ENCODE results near the gene TUBGCP6. TPM values are rescaled to one million over a fixed set of nuclear protein-coding genes. Genes with fewer than 3 reads are reported as not detected.

Gene TUBGCP6
- total RNA-seq, 1 donor from 2014 or later = 16.9 TPM

- peaks cover 15% of the 10 kb centered on the region for H3K36me3 Mint-ChIP-seq
- Histone ChIP-seq H3F3A (ENCODE audit: low read depth) (no peaks in the 10 kb centered on the region), H3K27ac (no peak overlapping the region), H3K9me3 (ENCODE audit: low read depth) (no peaks in the 10 kb centered on the region), H3K4me1 (no peaks in the 10 kb centered on the region), H3K36me3 (no peaks in the 10 kb centered on the region), H3K27me3 (no peaks in the 10 kb centered on the region), H3K9ac (no peak overlapping the region), H3K4me3 (no peak overlapping the region), H4K20me1 (ENCODE audit: low read depth) (no peaks in the 10 kb centered on the region), H2AFZ (replicated peaks) (no peak overlapping the region), H3K79me2 (ENCODE audit: low read depth) (peaks cover 2% of the 10 kb centered on the region), H3K4me2 (no peak overlapping the region)
- no peak overlapping the region for H3K4me3 Mint-ChIP-seq
- TF ChIP-seq CTCF (IDR thresholded peaks at IDR 0.05) (no peak), EZH2 (IDR thresholded peaks at IDR 0.05) (no peak), EZH2phosphoT487 (IDR thresholded peaks at IDR 0.05) (no peak)
- no peak for DNase-seq (ENCODE audit: low spot score)
- H3K27ac Mint-ChIP-seq = no peak overlapping the region
- H3K9me3 Mint-ChIP-seq = no peaks in the 10 kb centered on the region
- H3K4me1 Mint-ChIP-seq = no peaks in the 10 kb centered on the region
- peaks cover 8% of the 10 kb centered on the region for H3K27me3 Mint-ChIP-seq (ENCODE audit: insufficient read depth, low read depth)
Observed at GRCh38 chr22:50218996-50219727, 25.7 kb downstream of the TUBGCP6 start.

GRCh38 chr22:50218153-50218995 lies 26.4 kb downstream of the TUBGCP6 start:
- H3K4me3 Mint-ChIP-seq = no peak overlapping the region
- Histone ChIP-seq H2AFZ (replicated peaks) (no peak overlapping the region), H3K4me3 (no peak overlapping the region), H4K20me1 (ENCODE audit: low read depth) (no peaks in the 10 kb centered on the region), H3K36me3 (no peaks in the 10 kb centered on the region), H3K4me2 (no peak overlapping the region), H3K79me2 (ENCODE audit: low read depth) (peaks cover 9% of the 10 kb centered on the region), H3K27ac (no peak overlapping the region), H3K9me3 (ENCODE audit: low read depth) (no peaks in the 10 kb centered on the region), H3K9ac (no peak overlapping the region), H3F3A (ENCODE audit: low read depth) (no peaks in the 10 kb centered on the region), H3K27me3 (no peaks in the 10 kb centered on the region), H3K4me1 (no peaks in the 10 kb centered on the region)
- DNase-seq (ENCODE audit: low spot score) = no peak
- no peaks in the 10 kb centered on the region for H3K4me1 Mint-ChIP-seq
- TF ChIP-seq EZH2phosphoT487 (IDR thresholded peaks at IDR 0.05) (no peak), EZH2 (IDR thresholded peaks at IDR 0.05) (no peak), CTCF (IDR thresholded peaks at IDR 0.05) (no peak)
- H3K27me3 Mint-ChIP-seq (ENCODE audit: insufficient read depth, low read depth) = peaks cover 6% of the 10 kb centered on the region
- H3K36me3 Mint-ChIP-seq = peaks cover 20% of the 10 kb centered on the region
- no peaks in the 10 kb centered on the region for H3K9me3 Mint-ChIP-seq
- H3K27ac Mint-ChIP-seq = no peak overlapping the region

- no peak overlapping the region for H3K4me3 Mint-ChIP-seq
- no peaks in the 10 kb centered on the region for H3K9me3 Mint-ChIP-seq
- Histone ChIP-seq H3K79me2 (ENCODE audit: low read depth) (peaks cover 13% of the 10 kb centered on the region), H3K27me3 (no peaks in the 10 kb centered on the region), H3K4me3 (no peak overlapping the region), H3K9me3 (ENCODE audit: low read depth) (no peaks in the 10 kb centered on the region), H3K4me1 (no peaks in the 10 kb centered on the region), H3K27ac (no peak overlapping the region), H3F3A (ENCODE audit: low read depth) (peaks cover 4% of the 10 kb centered on the region), H4K20me1 (ENCODE audit: low read depth) (no peaks in the 10 kb centered on the region), H3K4me2 (no peak overlapping the region), H2AFZ (replicated peaks) (no peak overlapping the region), H3K9ac (no peak overlapping the region), H3K36me3 (no peaks in the 10 kb centered on the region)
- peaks cover 20% of the 10 kb centered on the region for H3K36me3 Mint-ChIP-seq
- no peaks in the 10 kb centered on the region for H3K4me1 Mint-ChIP-seq
- no peak for DNase-seq (ENCODE audit: low spot score)
- TF ChIP-seq CTCF (IDR thresholded peaks at IDR 0.05) (no peak), EZH2phosphoT487 (IDR thresholded peaks at IDR 0.05) (no peak), EZH2 (IDR thresholded peaks at IDR 0.05) (no peak)
- H3K27ac Mint-ChIP-seq = no peak overlapping the region
- H3K27me3 Mint-ChIP-seq (ENCODE audit: insufficient read depth, low read depth) = peaks cover 2% of the 10 kb centered on the region
Observed at GRCh38 chr22:50217543-50218152, 27.2 kb downstream of the TUBGCP6 start.

Measured in neural progenitor cell (in vitro differentiated cells).